Chondrocyte (in vitro differentiated cells): ENCODE data around the gene MGAT4C. TPM values are rescaled to one million over a fixed set of nuclear protein-coding genes. Genes with fewer than 3 reads are reported as not detected.
A peak's percentile ranks its signal among the peaks of the same experiment; 100 is the strongest.

Experiments used
- DNase-seq: peaks from one replicate; pipeline ENCODE4 v3.0.0; 2021; ENCODE audit warnings: mixed read lengths, low spot score
- H3K27ac Mint-ChIP-seq: one replicate; pipeline ENCODE4 v1.8.0; 2021; ENCODE audit warnings: mild to moderate bottlenecking, moderate library complexity, mixed read lengths; ENCODE audit not compliant: unreplicated experiment
- H3K27me3 Mint-ChIP-seq: 2 replicates; pipeline ENCODE4 v1.8.0; 2021; ENCODE audit warnings: low read depth, mixed read lengths
- H3K36me3 Mint-ChIP-seq: 2 replicates; pipeline ENCODE4 v1.8.0; 2021; ENCODE audit warnings: low read depth, mixed read lengths
- H3K4me1 Mint-ChIP-seq: 2 replicates; pipeline ENCODE4 v1.8.0; 2021; ENCODE audit warnings: low read depth, mild to moderate bottlenecking, mixed read lengths
- H3K4me3 Mint-ChIP-seq: one replicate; pipeline ENCODE4 v1.8.0; 2021; ENCODE audit warnings: mild to moderate bottlenecking, moderate library complexity, mixed read lengths; ENCODE audit not compliant: unreplicated experiment
- H3K9me3 Mint-ChIP-seq: 2 replicates; pipeline ENCODE4 v1.8.0; 2021; ENCODE audit warnings: low read depth, mixed read lengths
- CTCF ChIP-seq: fragments of 200-600 bp; sonication (generic); IDR thresholded peaks from 2 replicates; pipeline ENCODE4 v1.5.0; 2021; ENCODE audit warnings: antibody characterized with exemption, mild to moderate bottlenecking, moderate library complexity
- total RNA-seq: library from RNA; stranded (reverse); gene quantifications from 3 replicates; pipeline ENCODE4 v1.2.1, GENCODE V29; 2021

The MGAT4C gene
- total RNA-seq, 1 donor from 2014 or later, result 0.30 TPM

- DNase-seq, result no peak
- Mint-ChIP-seq H3K9me3 (no peaks in the 10 kb centered on the region), H3K4me3 (no peak overlapping the region), H3K36me3 (no peaks in the 10 kb centered on the region), H3K27ac (no peak overlapping the region), H3K4me1 (no peaks in the 10 kb centered on the region), H3K27me3 (no peaks in the 10 kb centered on the region)
- no peak for TF ChIP-seq CTCF
Measured at GRCh38 chr12:85963326-85963725, 292.9 kb downstream of the MGAT4C start.

- H3K27ac Mint-ChIP-seq, result no peak overlapping the region
- H3K9me3 Mint-ChIP-seq, result no peaks in the 10 kb centered on the region
- H3K36me3 Mint-ChIP-seq, result no peaks in the 10 kb centered on the region
- no peaks in the 10 kb centered on the region for H3K4me1 Mint-ChIP-seq
- no peak for TF ChIP-seq CTCF
- H3K27me3 Mint-ChIP-seq, result peaks cover 5% of the 10 kb centered on the region
- H3K4me3 Mint-ChIP-seq, result no peak overlapping the region
- no peak for DNase-seq
Measured at GRCh38 chr12:85956081-85956480, 300.1 kb downstream of the MGAT4C start.

- DNase-seq, result no peak
- no peaks in the 10 kb centered on the region for H3K36me3 Mint-ChIP-seq
- H3K27me3 Mint-ChIP-seq, result peaks cover 5% of the 10 kb centered on the region
- H3K27ac Mint-ChIP-seq, result no peak overlapping the region
- H3K4me1 Mint-ChIP-seq, result no peaks in the 10 kb centered on the region
- H3K4me3 Mint-ChIP-seq, result no peak overlapping the region
- H3K9me3 Mint-ChIP-seq, result no peaks in the 10 kb centered on the region
- peak; percentile 77 for TF ChIP-seq CTCF
Measured at GRCh38 chr12:85955127-85955526, 301.1 kb downstream of the MGAT4C start.

DNA sequence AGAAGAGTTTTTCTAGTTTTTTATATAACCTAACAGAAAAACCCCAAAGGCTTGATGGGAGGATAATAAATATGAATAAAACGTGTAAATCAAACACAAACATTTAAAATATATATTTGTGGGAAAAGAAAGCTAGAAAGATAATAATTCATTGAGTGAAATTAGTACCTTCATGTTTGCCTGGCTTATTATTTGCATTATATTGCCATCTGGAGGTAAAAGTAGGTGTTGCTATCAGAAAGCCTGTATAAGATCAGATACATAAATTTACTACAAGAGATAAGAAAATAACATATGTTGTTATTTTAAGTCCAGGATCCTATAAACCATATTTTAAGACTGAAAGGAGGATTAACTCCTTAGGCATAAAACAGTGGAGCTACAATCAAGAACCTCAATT lies 304.4 kb downstream of the MGAT4C start:
- Mint-ChIP-seq H3K4me3 (no peak overlapping the region), H3K9me3 (no peaks in the 10 kb centered on the region), H3K27ac (no peak overlapping the region), H3K4me1 (no peaks in the 10 kb centered on the region), H3K27me3 (peaks cover 10% of the 10 kb centered on the region), H3K36me3 (no peaks in the 10 kb centered on the region)
- DNase-seq, result no peak
- TF ChIP-seq CTCF, result peak; percentile 80

DNA sequence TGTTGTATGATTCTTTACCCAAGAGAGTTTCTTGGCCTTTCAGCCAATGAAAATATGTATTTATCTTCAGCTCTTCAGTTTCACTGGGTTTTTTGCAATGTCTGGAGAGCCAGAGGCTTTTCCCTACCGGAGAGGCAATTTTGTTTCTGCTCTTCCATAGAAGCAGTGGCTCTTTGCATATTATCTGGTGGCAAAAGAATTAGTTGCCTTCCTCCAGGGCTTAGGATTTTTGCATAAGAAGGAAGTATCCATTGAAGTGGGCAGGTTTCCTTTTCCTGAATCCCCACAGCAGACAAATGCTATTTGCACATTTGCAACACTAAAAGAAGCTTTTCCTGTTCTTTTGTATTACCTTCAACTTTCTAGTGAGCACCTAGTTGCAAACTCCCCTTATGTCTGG lies 306.9 kb downstream of the MGAT4C start:
- Mint-ChIP-seq H3K27ac (no peak overlapping the region), H3K36me3 (no peaks in the 10 kb centered on the region), H3K27me3 (peaks cover 10% of the 10 kb centered on the region), H3K4me3 (no peak overlapping the region), H3K9me3 (no peaks in the 10 kb centered on the region), H3K4me1 (no peaks in the 10 kb centered on the region)
- TF ChIP-seq CTCF, result no peak
- no peak for DNase-seq
